Putamen (tissue), 1 donor: ENCODE results near the gene ZDHHC4.
"Not testable (repeated sequence)": the region's sequence is repeated elsewhere in the genome, so short reads cannot be mapped to it uniquely, and the experiment has no call there.

Source experiments
- DNase-seq: peaks from one replicate; pipeline ENCODE4 v3.0.0-alpha.2; 2016; ENCODE audit warnings: low spot score

ZDHHC4 gene

DNA sequence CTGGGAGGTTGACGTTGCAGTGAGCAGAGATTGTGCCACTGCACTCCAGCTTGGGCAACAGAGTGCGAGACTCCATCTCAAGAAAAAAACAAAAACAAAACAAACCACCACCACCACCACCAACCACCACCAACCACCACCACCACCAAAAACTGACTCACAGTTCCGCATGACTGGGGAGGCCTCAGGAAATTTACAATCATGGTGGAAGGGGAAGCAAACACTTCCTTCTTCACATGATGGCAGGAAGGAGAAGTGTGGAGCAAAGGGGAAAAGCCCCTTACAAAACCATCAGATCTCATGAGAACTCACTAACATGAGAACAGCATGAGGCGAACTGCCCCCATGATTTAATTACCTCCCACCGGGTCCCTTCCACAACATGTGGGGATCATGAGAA, 57.7 kb downstream of the ZDHHC4 start:
- not testable (repeated sequence) for DNase-seq

DNA sequence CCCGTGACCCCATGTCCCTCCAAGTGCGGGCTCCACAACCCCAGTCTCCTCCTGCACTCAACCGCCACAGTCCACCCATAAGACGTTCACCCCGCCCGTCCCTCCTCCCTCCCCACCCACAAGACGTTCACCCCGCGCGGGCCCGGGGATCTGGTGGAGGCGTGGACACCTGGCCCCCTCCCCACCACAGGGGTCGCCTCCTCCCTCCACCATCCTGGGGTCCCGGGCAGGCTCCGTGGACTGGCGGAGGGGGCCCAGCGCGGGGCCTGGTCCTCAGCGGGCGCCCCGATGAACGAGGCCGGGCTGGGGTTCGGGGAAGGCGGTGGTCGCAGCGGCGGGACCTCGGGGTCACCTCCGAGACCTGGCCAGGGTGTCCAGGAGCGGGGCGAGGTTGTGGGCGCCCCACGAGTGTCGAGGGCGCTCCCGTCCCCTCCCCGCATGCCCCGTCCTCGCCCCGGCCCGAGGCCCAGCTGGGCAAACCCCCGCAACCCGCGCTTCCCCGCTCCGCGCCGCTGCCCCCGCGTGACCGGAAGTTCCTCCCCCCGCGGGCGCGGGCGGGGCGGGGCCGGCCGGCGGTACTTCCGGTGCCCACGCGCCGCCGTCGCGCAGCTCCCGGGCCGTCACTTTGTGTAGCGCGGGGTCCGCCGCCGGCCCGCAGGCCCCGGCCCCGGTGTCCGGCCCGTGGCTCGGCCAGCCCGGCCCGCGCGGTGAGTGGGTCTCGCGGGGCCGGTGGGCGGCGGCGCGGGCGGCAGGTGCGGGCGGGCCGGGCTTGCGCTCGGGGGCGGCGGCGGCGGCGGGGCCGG, 59.7 kb downstream of the ZDHHC4 start, which contains the start of gene ZNF316:
Gene ZNF316, plus strand, starts transcription at position 578 of the 803 bp plus-strand sequence. CDS start 5,092 bp downstream, outside the sequence.
- peak; percentile 61 for DNase-seq

DNA sequence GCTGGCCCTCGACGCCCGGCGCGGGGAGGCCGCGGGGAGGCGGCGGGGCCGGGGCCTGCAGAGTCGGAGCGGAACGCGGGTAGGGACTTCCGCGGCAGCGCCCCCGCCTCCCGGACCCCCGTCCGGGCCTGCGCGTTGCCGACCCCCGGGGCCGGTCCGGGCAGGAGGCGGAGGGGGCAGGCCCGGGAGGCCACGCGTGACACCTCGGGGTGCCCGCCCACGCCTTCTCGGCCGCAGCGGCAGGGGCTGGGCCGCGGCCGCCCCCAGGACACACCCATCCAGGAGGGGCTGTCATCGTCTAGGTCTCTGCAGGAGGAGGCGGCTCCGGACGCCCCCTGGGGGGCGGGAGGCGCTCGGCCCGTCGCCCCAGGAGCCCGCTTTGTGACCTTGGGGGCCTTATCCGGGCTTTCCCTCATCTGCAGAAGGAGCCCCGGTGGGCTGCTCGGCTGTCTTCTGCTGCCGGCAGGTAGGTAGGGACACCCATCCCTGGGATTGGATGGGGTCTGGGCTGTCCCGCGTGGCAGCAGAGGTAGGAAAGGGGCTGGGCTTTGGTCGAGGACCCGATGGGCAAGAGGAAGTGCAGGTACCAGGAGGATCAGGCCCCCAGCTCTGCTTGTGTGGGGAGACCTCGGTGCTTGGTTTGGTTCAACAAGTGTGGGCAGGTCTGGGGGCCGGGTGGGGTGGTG, 60.4 kb downstream of the ZDHHC4 start:
- DNase-seq = no peak
